Measurements from ENCODE around the gene GMIP. TPM values are rescaled to one million over a fixed set of nuclear protein-coding genes. Genes with fewer than 3 reads are reported as not detected.

The GMIP gene
- total RNA-seq, 2 experiments from 2014 or later: 101 to 111 TPM

DNA sequence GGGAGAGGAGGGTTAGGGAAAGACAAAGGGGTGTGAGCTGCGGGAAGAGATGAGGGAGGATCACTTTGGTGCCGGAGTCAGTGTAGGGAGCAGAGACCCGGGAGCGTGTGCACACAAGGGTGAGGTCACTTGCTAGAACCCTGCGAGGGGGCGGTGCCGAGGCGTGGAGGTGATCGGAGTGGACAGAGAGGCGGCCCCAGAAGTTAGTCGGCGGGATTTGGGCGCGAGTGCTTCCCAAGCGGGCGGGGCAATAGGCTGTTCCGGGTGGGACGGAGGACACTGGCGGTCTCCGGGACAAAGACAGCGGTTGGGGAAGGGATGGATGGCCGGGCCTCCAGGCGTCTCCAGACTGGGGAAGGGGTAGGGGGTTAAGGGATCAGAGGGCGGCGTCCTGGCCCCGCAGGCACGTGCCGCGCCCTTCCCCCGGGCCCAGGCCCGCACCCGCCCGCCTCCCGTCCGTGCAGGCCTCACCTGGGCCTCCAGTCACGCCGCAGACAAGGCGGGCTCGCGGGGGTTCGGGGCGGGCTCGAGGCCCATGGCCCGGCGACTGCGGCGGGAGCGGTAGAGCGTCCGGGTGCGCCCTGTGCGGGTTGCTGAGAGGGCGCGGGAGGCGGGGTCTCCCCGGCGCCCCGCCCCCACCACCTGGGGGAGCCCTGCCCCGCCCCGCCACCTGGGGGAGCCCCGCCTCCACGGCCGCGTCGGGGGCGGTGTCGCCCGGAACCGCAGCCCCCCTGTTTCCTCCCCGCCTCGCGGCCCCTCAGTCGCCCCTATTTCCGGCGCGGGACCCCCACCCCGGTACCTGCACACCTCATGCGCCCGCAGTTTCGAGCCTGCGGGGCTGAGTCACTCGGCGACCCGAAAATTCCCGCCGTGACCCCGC lies 15.6 kb downstream of the GMIP start, which contains the start of gene LPAR2:
Gene LPAR2 (minus strand): TSS at position 600 of the 880 bp plus-strand sequence. CDS start 945 bp downstream, outside the sequence.
- DNase-seq: peak; percentile 71
- Mint-ChIP-seq H3K36me3 (ENCODE audit: low read depth) (peaks cover 49% of the 10 kb centered on the region), H3K9me3 (no peaks in the 10 kb centered on the region), H3K4me3 (peak within 1 kb of the TSS; percentile 87), H3K4me1 (peaks cover 28% of the 10 kb centered on the region), H3K27ac (peak within 1 kb of the TSS; percentile 94), H3K27me3 (no peaks in the 10 kb centered on the region)
- ChIA-PET POLR2A (interaction anchor here (0.7 kb wide), 1 partner anchor 96 kb away, joined by 4 read pairs; no protein-coding TSS in a partner anchor), CTCF (interaction anchor here (0.6 to 1.4 kb wide), 4 partner anchors 10 to 488 kb away, joined by 3 to 5 read pairs (median 3); partner anchors contain the start of gene PBX4)

DNA sequence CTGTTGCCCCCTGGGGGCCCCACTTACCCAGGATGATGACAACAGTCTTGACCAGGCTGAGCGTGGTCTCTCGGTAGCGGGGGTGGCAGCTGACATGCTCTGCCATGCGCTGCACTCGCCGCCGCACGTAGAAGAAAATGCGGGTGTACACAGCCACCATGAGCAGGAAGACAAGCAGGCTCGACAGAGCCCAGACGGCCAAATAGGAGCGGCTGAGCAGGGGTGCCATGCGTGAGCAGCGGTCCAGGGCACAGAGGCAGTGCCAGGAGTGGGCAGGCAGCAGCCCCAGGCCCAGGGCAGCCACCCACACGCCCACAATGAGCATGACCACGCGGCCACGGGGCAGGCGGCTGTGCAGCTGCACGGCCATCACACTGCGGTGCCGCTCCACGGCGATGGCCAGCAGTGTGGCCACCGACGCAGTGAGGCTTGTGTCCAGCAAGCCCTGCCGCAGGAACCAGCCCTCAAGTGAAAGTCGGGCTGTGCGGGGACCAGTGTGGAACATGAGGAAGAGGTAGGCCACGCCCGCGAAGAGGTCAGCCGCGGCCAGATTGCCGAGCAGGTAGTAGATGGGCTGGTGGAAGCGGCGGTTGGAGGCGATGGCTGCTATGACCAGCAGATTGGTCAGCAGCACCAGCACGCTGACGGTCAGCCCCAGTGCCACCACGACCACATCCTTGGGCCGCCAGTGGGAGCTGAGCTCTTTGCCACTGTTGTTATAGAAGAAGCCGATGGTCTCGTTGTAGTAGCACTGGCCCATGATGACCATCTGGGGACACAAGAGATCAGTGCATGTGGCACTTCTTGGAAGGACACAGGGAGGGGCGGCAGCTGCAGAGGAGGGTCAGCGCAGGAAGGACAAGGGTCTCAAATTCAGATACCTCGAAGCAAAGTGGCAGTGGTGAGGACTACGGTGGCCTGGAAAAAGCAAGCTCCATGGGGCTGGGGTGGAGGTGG lies 16.7 kb downstream of the GMIP start:
- ChIA-PET POLR2A (no interaction called here), CTCF (interaction anchor here (1.0 to 1.4 kb wide), 2 partner anchors 9 to 95 kb away, joined by 3 to 5 read pairs; partner anchors contain the start of gene PBX4)
- no peaks in the 10 kb centered on the region for H3K27me3 Mint-ChIP-seq
- peak overlapping the region; percentile 94 for H3K27ac Mint-ChIP-seq
- H3K9me3 Mint-ChIP-seq: no peaks in the 10 kb centered on the region
- peak overlapping the region; percentile 87 for H3K4me3 Mint-ChIP-seq
- DNase-seq: no peak
- peaks cover 28% of the 10 kb centered on the region for H3K4me1 Mint-ChIP-seq
- peaks cover 48% of the 10 kb centered on the region for H3K36me3 Mint-ChIP-seq (ENCODE audit: low read depth)

DNA sequence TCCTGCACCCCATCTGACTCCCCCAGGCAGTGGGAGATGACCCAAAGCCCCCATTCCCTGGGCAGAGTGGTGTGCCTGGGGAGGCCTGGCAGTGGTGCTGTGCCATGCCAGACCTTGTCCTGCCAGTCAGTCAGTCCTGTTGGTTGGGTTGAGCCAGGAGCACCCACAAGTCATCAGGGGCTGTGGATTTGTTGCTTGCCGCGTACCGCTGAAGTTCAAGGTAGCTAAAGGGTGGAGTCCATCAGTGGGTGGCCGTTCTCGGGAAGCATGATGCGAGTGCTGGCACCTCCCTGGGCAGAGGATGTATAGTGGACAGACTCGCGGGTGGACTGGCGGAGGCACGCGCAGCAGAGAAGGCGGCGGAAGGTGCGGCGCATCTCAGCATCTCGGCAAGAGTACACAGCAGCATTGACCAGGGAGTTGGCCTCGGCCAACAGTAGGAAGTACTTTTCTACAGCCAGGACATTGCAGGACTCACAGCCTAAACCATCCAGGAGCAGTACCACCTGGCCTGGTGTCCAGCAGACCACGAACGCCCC lies 19.4 kb downstream of the GMIP start:
- ChIA-PET POLR2A (no interaction called here), CTCF (interaction anchor here (1.2 kb wide), 1 partner anchor 38 kb away, joined by 3 read pairs; no protein-coding TSS in a partner anchor)
- Mint-ChIP-seq H3K4me3 (no peak overlapping the region), H3K27ac (no peak overlapping the region), H3K4me1 (peaks cover 34% of the 10 kb centered on the region), H3K36me3 (ENCODE audit: low read depth) (peaks cover 39% of the 10 kb centered on the region), H3K9me3 (no peaks in the 10 kb centered on the region), H3K27me3 (no peaks in the 10 kb centered on the region)
- no peak for DNase-seq

DNA sequence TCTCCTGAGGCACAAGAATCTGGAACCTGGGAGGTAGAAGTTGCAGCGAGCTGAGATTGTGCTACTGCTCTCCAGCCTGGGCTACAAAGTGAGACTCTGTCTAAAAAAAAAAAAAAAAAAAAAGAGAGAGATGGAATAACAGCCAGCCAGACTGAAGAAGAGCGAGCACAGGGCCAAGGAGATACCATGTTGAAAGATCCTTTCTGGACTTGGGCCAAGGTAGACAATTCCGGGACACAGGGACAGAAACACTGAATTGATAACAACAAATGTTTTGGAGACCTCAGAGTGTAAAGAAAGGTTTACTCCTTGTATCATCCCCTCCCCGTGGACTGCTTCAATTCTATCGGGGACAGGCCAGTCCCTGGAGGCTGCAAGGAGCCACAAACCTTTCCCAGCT lies 20.1 kb downstream of the GMIP start:
- peaks cover 37% of the 10 kb centered on the region for H3K36me3 Mint-ChIP-seq (ENCODE audit: low read depth)
- H3K4me3 Mint-ChIP-seq: no peak overlapping the region
- ChIA-PET CTCF (interaction anchor here (0.7 to 1.3 kb wide), 3 partner anchors 12 to 47 kb away, joined by 3 to 5 read pairs (median 4); no protein-coding TSS in a partner anchor), POLR2A (no interaction called here)
- H3K4me1 Mint-ChIP-seq: peaks cover 37% of the 10 kb centered on the region
- DNase-seq: no peak
- no peak overlapping the region for H3K27ac Mint-ChIP-seq
- H3K9me3 Mint-ChIP-seq: no peaks in the 10 kb centered on the region
- no peaks in the 10 kb centered on the region for H3K27me3 Mint-ChIP-seq

DNA sequence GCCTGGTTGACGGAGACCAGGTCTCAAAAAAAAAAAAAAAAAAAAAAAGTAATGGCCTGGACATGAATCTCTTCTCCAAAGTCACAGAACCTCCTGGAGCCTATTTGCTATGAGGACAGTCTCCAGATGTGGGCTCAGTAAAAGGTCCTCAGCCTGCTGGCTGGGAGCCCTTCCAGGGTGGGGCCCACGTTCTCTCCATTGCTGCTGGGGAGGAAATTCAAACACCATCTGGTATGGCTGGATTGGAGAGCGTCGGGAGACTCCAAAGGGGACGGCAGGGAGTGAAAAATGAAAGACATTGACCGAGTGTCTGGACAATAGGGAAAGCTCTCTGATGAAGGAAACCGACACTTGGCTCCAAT lies 23.6 kb downstream of the GMIP start:
- H3K27me3 Mint-ChIP-seq: no peaks in the 10 kb centered on the region
- H3K4me3 Mint-ChIP-seq: no peak overlapping the region
- H3K9me3 Mint-ChIP-seq: no peaks in the 10 kb centered on the region
- H3K4me1 Mint-ChIP-seq: peaks cover 46% of the 10 kb centered on the region
- peaks cover 39% of the 10 kb centered on the region for H3K36me3 Mint-ChIP-seq (ENCODE audit: low read depth)
- DNase-seq: no peak
- H3K27ac Mint-ChIP-seq: no peak overlapping the region
- ChIA-PET POLR2A (no interaction called here), CTCF (interaction anchor here (1.1 to 2.1 kb wide), 3 partner anchors 9 to 24 kb away, joined by 4 to 5 read pairs (median 5); partner anchors contain the start of gene GMIP)

DNA sequence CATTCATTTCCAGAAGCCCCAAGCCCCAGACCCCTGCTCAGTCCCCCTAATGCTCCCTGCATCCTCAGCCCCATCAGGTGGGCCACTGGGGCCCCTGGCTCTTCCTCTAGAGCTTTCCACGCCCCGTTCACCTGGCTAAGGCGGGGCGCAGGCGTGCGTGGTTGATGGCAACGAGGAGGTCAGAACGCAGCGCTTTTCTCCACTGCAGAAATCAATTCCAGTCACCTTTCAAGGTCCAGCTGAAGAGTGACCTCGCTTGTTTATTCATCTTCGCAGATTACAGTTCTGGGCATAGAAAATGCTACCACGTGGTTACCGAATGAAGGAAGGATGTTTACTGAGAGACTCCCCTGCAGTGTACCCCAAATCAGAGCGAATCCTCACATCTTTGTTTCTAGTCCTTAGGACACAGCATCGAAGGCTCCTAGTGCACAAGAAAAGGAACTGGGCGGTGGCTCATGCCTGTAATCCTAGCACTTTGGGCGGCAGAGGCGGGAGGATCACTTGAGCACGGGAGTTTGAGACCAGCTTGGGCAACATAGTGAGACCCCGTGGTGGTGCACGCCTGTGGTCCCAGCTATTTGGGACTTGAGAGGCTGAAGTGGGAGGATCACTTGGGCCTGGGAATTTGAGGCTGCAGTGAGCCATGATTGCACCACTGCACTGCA lies 24.1 kb downstream of the GMIP start:
- Mint-ChIP-seq H3K36me3 (ENCODE audit: low read depth) (peaks cover 37% of the 10 kb centered on the region), H3K4me3 (peak overlapping the region; percentile 95), H3K4me1 (peaks cover 45% of the 10 kb centered on the region), H3K27ac (peak overlapping the region; percentile 76), H3K27me3 (no peaks in the 10 kb centered on the region), H3K9me3 (no peaks in the 10 kb centered on the region)
- ChIA-PET POLR2A (no interaction called here), CTCF (interaction anchor here (2.1 kb wide), 1 partner anchor 25 kb away, joined by 5 read pairs; the partner anchor contains the start of gene GMIP)
- no peak for DNase-seq

DNA sequence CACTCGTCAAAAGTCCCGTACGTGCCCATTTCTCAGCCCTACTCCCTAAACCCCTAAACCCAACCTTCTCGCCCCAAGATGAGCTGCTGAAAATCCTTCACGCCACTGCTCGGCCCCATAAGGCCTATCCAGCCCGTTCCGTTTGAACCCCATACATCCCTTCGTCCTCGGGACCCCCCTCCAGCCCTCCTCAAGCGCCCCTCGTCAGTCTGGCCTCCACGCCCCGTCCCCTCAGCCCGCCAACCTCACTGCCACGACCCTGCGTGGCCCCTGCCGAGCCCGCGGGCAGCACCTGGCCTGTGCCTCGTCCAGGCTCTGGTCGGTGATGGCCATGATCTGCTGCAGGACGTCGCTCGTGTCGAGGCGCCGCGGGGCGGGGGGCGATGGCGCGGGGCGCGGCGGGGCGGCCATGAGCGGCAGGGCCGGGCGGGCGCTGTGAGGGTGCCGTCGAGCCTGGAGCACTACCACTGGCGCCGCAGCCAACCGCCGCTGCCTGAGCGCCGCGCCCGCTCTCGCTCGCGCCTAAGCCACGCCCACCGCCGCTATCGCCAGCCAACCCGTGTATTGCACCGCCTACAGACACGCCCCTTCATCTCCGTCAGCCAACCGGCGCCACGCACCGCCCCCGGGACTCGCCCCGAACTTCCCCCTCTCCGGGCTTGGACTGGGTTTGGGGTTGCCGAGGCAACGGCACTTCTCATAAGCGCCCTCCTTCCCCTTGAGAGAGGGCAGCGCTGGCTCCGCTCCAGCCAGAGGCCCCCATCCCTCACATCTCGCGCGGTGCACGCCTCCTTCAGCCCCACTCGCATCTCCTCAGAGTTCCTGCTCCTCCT lies 25.0 kb downstream of the GMIP start, which contains the start of gene PBX4:
Gene PBX4 (minus strand): TSS at position 469 of the 833 bp plus-strand sequence. CDS start 58 bp downstream, at position 411.
- Mint-ChIP-seq H3K27ac (peak within 1 kb of the TSS; percentile 88), H3K9me3 (no peaks in the 10 kb centered on the region), H3K27me3 (no peaks in the 10 kb centered on the region), H3K4me3 (peak within 1 kb of the TSS; percentile 95), H3K4me1 (peaks cover 48% of the 10 kb centered on the region), H3K36me3 (ENCODE audit: low read depth) (peaks cover 33% of the 10 kb centered on the region)
- ChIA-PET CTCF (interaction anchor here (1.0 to 2.1 kb wide), 3 partner anchors 9 to 25 kb away, joined by 3 to 5 read pairs (median 5); partner anchors contain the start of gene GMIP), POLR2A (no interaction called here)
- peak; percentile 99 for DNase-seq

DNA sequence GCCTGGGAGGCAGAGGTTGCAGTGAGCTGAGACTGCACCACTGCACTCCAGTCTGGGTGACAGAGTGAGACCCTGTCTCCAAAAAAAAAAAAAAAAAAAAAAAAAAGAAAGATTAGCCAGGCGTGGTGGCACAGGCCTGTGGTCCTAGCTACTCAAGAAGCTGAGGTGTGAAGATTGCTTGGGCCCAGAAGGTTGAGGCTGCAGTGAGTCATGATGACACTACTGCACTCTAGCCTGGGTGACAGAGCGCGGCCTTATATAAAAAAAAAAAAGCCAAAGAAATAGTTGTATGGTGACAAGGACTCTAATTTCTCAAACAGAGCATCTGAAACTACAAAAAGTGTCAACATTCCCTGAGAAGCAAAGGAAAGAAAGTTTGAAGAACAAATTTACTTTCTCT lies 28.4 kb downstream of the GMIP start:
- Mint-ChIP-seq H3K27me3 (no peaks in the 10 kb centered on the region), H3K36me3 (ENCODE audit: low read depth) (peaks cover 34% of the 10 kb centered on the region), H3K4me1 (peaks cover 65% of the 10 kb centered on the region), H3K4me3 (peak overlapping the region; percentile 37), H3K27ac (peak overlapping the region; percentile 82), H3K9me3 (no peaks in the 10 kb centered on the region)
- DNase-seq: no peak
- ChIA-PET CTCF (interaction anchor here (1.0 to 1.1 kb wide), 2 partner anchors 26 to 61 kb away, joined by 3 to 4 read pairs; no protein-coding TSS in a partner anchor), POLR2A (no interaction called here)

DNA sequence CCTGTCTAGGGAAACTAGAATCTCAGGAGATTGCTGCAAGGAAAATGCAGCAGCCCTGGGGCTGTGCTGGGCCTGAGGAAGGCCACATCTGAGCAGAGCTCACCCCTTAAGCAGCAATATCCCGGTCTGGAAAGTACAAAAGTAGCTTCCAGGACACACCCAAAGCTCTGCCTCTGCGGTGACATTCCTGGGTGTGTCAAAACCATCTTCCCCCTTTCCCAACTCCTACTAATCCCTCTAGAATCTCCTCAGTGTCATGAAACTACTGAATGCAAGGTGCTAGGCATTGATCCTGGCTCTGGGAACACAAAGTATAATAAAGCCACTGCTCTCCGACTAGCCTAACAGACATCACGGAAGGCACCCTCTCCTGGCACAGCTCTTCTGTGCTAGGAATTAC lies 30.0 kb downstream of the GMIP start:
- Mint-ChIP-seq H3K4me3 (no peak overlapping the region), H3K27me3 (no peaks in the 10 kb centered on the region), H3K36me3 (ENCODE audit: low read depth) (peaks cover 47% of the 10 kb centered on the region), H3K27ac (no peak overlapping the region), H3K9me3 (no peaks in the 10 kb centered on the region), H3K4me1 (peaks cover 65% of the 10 kb centered on the region)
- ChIA-PET POLR2A (no interaction called here), CTCF (interaction anchor here (0.6 to 2.0 kb wide), 4 partner anchors 9 to 81 kb away, joined by 3 to 6 read pairs (median 3); no protein-coding TSS in a partner anchor)
- no peak for DNase-seq

DNA sequence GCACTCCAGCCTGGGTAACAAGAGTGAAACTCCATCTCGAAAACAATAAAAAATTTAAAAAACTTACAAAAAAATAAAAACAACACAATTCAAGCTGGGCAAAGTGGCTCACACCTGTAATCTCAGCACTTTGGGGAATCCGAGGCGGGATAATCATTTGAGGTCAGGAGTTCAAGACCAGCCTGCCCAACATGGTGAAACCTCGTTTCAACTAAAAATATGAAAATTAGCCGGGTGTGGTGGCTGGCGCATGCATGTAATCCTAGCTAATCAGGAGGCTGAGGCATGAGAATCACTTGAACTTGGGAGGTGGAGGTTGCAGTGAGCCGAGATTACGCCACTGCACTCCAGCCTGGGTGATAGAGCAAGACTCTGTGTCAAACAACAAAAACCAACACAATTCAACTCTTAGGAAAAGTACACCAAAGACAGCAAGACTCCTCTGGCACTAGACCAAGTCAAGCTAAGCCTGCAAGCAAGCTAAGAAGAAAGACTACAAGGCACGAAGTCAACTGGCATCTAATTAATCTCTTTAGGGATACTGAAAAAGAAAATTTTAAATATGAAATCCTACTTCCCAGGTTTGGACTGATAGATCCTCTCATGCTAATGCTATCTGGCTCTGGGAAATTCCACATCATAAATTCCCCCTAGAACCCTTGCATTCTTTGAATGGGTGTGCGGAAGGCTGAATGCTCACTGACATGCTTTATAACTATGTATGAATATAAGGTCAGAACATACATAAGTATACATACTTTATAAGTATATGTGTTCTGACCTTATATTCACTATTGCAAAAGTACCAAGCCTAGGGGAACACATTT lies 32.9 kb downstream of the GMIP start:
- ChIA-PET CTCF (interaction anchor here (0.7 to 1.3 kb wide), 6 partner anchors 10 to 300 kb away, joined by 3 to 4 read pairs (median 3); partner anchors contain the start of gene GMIP), POLR2A (no interaction called here)
- Mint-ChIP-seq H3K27me3 (no peaks in the 10 kb centered on the region), H3K27ac (no peak overlapping the region), H3K36me3 (ENCODE audit: low read depth) (peaks cover 49% of the 10 kb centered on the region), H3K4me1 (peaks cover 67% of the 10 kb centered on the region), H3K9me3 (no peaks in the 10 kb centered on the region), H3K4me3 (no peak overlapping the region)
- no peak for DNase-seq
